ENCODE measurements around the gene MFSD6. TPM values are rescaled to one million over a fixed set of nuclear protein-coding genes. Genes with fewer than 3 reads are reported as not detected.

Gene MFSD6
- polyA plus RNA-seq, 3 donors = 8.8 to 15.7 (median 12.9) TPM

DNA sequence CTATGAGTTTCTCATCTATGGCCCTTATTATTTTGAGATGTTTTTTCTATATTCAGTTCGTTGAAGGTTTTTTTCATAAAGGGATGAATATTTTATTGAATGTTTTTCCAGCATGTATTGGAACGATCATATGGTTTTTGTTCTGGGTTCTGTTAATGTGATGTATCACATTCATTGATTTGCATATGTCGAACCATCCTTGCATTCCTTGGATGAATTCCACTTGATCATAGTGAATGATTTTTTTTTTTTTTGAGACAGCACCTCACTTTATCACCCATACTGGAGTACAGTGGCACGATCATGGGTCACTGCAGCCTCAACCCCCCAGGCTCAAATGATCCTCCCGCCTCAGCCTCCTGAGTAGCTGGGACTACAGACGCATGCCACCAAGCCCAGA, 131.9 kb downstream of the MFSD6 start:
- intact Hi-C loops (cut with micrococcal nuclease) = no loop called here
- Histone ChIP-seq H3K27me3 (ENCODE audit: control insufficient read depth in 2 of 2, insufficient read depth in 2 of 2, low read length in 2 of 2) (no peaks in the 10 kb centered on the region), H3K79me2 (ENCODE audit: insufficient read depth, low read length) (peaks cover 2% of the 10 kb centered on the region), H3K4me2 (replicated peaks; ENCODE audit: extremely low read depth, low read length, poor library complexity, severe bottlenecking) (no peak overlapping the region), H3K27ac (ENCODE audit: low read depth in 1 of 2, low read length in 2 of 2) (no peak overlapping the region), H3K9me3 (replicated peaks in 1 of 2; ENCODE audit: control insufficient read depth in 1 of 2, insufficient read depth in 1 of 2, low read length in 2 of 2) (peaks cover 18 to 28% of the 10 kb centered on the region in 2 donors), H3K4me1 (ENCODE audit: control insufficient read depth in 1 of 2, insufficient read depth in 2 of 2, low read length in 2 of 2) (peaks cover under 1 to 2% of the 10 kb centered on the region in 2 donors), H2AFZ (ENCODE audit: insufficient read depth, low read depth, low read length, poor library complexity, severe bottlenecking) (no peak overlapping the region), H3K36me3 (replicated peaks in 1 of 2; ENCODE audit: control insufficient read depth in 1 of 2, insufficient read depth in 2 of 2, low read length in 2 of 2) (no peaks in the 10 kb centered on the region), H4K20me1 (ENCODE audit: insufficient read depth, low read length) (no peaks in the 10 kb centered on the region), H3K4me3 (replicated peaks in 1 of 3; ENCODE audit: low read depth in 2 of 3, low read length in 3 of 3) (no peak overlapping the region), H3K9ac (ENCODE audit: insufficient read depth, low read length, poor library complexity, severe bottlenecking) (no peak overlapping the region)
- Mint-ChIP-seq H3K9me3 (peaks cover 36 to 58% (median 49%) of the 10 kb centered on the region in 7 donors), H3K4me1 (peaks cover 2% of the 10 kb centered on the region), H3K36me3 (peaks cover 3 to 18% of the 10 kb centered on the region in 2 donors), H3K4me3 (no peak overlapping the region), H3K27me3 (ENCODE audit: low read depth in 3 of 3) (peaks cover 0 to 2% (median 0%) of the 10 kb centered on the region in 3 donors), H3K27ac (no peak overlapping the region)
- WGBS (ENCODE audit: insufficient coverage) = no CpG with 5 or more reads among the region's 6 CpGs
- TF ChIP-seq, protein P1, sequence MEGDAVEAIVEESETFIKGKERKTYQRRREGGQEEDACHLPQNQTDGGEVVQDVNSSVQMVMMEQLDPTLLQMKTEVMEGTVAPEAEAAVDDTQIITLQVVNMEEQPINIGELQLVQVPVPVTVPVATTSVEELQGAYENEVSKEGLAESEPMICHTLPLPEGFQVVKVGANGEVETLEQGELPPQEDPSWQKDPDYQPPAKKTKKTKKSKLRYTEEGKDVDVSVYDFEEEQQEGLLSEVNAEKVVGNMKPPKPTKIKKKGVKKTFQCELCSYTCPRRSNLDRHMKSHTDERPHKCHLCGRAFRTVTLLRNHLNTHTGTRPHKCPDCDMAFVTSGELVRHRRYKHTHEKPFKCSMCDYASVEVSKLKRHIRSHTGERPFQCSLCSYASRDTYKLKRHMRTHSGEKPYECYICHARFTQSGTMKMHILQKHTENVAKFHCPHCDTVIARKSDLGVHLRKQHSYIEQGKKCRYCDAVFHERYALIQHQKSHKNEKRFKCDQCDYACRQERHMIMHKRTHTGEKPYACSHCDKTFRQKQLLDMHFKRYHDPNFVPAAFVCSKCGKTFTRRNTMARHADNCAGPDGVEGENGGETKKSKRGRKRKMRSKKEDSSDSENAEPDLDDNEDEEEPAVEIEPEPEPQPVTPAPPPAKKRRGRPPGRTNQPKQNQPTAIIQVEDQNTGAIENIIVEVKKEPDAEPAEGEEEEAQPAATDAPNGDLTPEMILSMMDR (IDR thresholded peaks at IDR 0.05) = no peak
- DNase-seq = no peak

DNA sequence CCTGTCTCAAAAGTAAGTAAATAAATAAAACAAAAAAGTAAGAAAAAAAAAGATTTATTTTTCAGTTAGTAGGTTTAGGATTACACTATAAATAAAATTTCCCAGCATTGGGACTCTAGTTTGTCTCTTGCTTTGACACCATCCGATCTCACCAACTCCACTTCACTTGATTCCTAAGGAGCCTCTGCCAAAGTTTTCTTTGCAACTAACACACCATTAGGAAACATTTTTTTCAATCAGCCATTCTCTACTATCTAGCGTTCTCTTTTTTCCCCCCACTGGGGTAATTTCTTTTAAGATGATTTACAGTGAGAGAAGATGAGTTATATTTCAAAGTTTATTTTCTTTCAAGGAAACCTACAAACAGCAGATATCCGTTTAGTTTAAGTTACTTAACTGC, 136.9 kb downstream of the MFSD6 start:
- H3K36me3 Mint-ChIP-seq = peaks cover 3 to 9% of the 10 kb centered on the region in 2 donors
- H3K4me3 Mint-ChIP-seq = no peak overlapping the region
- peaks cover 17 to 29% (median 24%) of the 10 kb centered on the region in 7 donors for H3K9me3 Mint-ChIP-seq
- Histone ChIP-seq H3K4me3 (replicated peaks in 1 of 3; ENCODE audit: low read depth in 2 of 3, low read length in 3 of 3) (no peak overlapping the region), H3K27ac (ENCODE audit: low read depth in 1 of 2, low read length in 2 of 2) (no peak overlapping the region), H3K4me1 (ENCODE audit: control insufficient read depth in 1 of 2, insufficient read depth in 2 of 2, low read length in 2 of 2) (no peaks in the 10 kb centered on the region), H3K36me3 (replicated peaks in 1 of 2; ENCODE audit: control insufficient read depth in 1 of 2, insufficient read depth in 2 of 2, low read length in 2 of 2) (no peaks in the 10 kb centered on the region), H2AFZ (ENCODE audit: insufficient read depth, low read depth, low read length, poor library complexity, severe bottlenecking) (no peak overlapping the region), H3K9me3 (replicated peaks in 1 of 2; ENCODE audit: control insufficient read depth in 1 of 2, insufficient read depth in 1 of 2, low read length in 2 of 2) (peaks cover 9 to 16% of the 10 kb centered on the region in 2 donors), H3K79me2 (ENCODE audit: insufficient read depth, low read length) (no peaks in the 10 kb centered on the region), H3K4me2 (replicated peaks; ENCODE audit: extremely low read depth, low read length, poor library complexity, severe bottlenecking) (no peak overlapping the region), H3K27me3 (ENCODE audit: control insufficient read depth in 2 of 2, insufficient read depth in 2 of 2, low read length in 2 of 2) (no peaks in the 10 kb centered on the region), H4K20me1 (ENCODE audit: insufficient read depth, low read length) (no peaks in the 10 kb centered on the region), H3K9ac (ENCODE audit: insufficient read depth, low read length, poor library complexity, severe bottlenecking) (no peak overlapping the region)
- H3K27ac Mint-ChIP-seq = no peak overlapping the region
- WGBS (ENCODE audit: insufficient coverage) = no CpG with 5 or more reads among the region's 3 CpGs
- no peak for DNase-seq
- intact Hi-C loops (cut with micrococcal nuclease) = no loop called here
- peaks cover 0 to 4% (median 0%) of the 10 kb centered on the region in 3 donors for H3K27me3 Mint-ChIP-seq (ENCODE audit: low read depth in 3 of 3)
- TF ChIP-seq, protein P1 (IDR thresholded peaks at IDR 0.05) = no peak
- no peaks in the 10 kb centered on the region for H3K4me1 Mint-ChIP-seq
